Stimulated activated CD8-positive, alpha-beta memory T cell treated with anti-CD3 and anti-CD28 coated beads, Interleukin-15, amount 100 ng/mL, for 48 hours (primary cell): ENCODE results near the gene PHLDB2.

ENCODE experiments used
- DNase-seq, 2 donors: peaks; one replicate each; pipeline ENCODE4 v3.0.0-alpha.2; 2020; ENCODE audit warnings: low read depth in 2 of 2

Gene PHLDB2

GRCh38 chr3:111882799-111883198 is 23.7 kb downstream of the PHLDB2 start:
- no peak for DNase-seq

GRCh38 chr3:111884411-111885018 is 25.4 kb downstream of the PHLDB2 start:
- DNase-seq: no peak

- no peak for DNase-seq
Measured at GRCh38 chr3:111885578-111885977, 26.5 kb downstream of the PHLDB2 start.

GRCh38 chr3:111890051-111890580 is 31.1 kb downstream of the PHLDB2 start:
- DNase-seq: no peak

GRCh38 chr3:111892070-111892469 is 33.0 kb downstream of the PHLDB2 start:
- DNase-seq: no peak

GRCh38 chr3:111895071-111895470 is 36.0 kb downstream of the PHLDB2 start:
- no peak for DNase-seq

- no peak for DNase-seq
Measured at GRCh38 chr3:111899966-111900365, 40.9 kb downstream of the PHLDB2 start.

GRCh38 chr3:111901637-111902036 is 42.6 kb downstream of the PHLDB2 start:
- no peak for DNase-seq

- no peak for DNase-seq
Measured at GRCh38 chr3:111902534-111902933, 43.5 kb downstream of the PHLDB2 start.

- DNase-seq: no peak
Measured at GRCh38 chr3:111903067-111903511, 44.0 kb downstream of the PHLDB2 start.

GRCh38 chr3:111904376-111905241 is 45.5 kb downstream of the PHLDB2 start:
- DNase-seq: no peak

- no peak for DNase-seq
Measured at GRCh38 chr3:111906656-111907055, 47.6 kb downstream of the PHLDB2 start.

- DNase-seq: no peak
Measured at GRCh38 chr3:111907151-111907550, 48.1 kb downstream of the PHLDB2 start.

GRCh38 chr3:111910806-111911205 is 51.7 kb downstream of the PHLDB2 start:
- DNase-seq: no peak

- DNase-seq: no peak
Measured at GRCh38 chr3:111911446-111911845, 52.4 kb downstream of the PHLDB2 start.

GRCh38 chr3:111913163-111913763 is 54.2 kb downstream of the PHLDB2 start:
- DNase-seq: no peak

- DNase-seq: no peak
Measured at GRCh38 chr3:111915905-111916304, 56.8 kb downstream of the PHLDB2 start.

- no peak for DNase-seq
Measured at GRCh38 chr3:111917300-111917699, 58.2 kb downstream of the PHLDB2 start.

GRCh38 chr3:111919370-111920065 is 60.5 kb downstream of the PHLDB2 start:
- DNase-seq: no peak

GRCh38 chr3:111921181-111921580 is 62.1 kb downstream of the PHLDB2 start:
- DNase-seq: no peak

- DNase-seq: no peak
Measured at GRCh38 chr3:111923095-111923771, 64.2 kb downstream of the PHLDB2 start.
